Activated CD4-positive, alpha-beta T cell treated with anti-CD3 and anti-CD28 coated beads for 48 hours (primary cell): Measurements from ENCODE around the gene ARHGAP11B.
"Not testable (repeated sequence)": the region's sequence is repeated elsewhere in the genome, so short reads cannot be mapped to it uniquely, and the experiment has no call there.

ENCODE experiments used
- DNase-seq: peaks from one replicate; pipeline ENCODE4 v3.0.0-alpha.2; 2020

ARHGAP11B gene

DNA sequence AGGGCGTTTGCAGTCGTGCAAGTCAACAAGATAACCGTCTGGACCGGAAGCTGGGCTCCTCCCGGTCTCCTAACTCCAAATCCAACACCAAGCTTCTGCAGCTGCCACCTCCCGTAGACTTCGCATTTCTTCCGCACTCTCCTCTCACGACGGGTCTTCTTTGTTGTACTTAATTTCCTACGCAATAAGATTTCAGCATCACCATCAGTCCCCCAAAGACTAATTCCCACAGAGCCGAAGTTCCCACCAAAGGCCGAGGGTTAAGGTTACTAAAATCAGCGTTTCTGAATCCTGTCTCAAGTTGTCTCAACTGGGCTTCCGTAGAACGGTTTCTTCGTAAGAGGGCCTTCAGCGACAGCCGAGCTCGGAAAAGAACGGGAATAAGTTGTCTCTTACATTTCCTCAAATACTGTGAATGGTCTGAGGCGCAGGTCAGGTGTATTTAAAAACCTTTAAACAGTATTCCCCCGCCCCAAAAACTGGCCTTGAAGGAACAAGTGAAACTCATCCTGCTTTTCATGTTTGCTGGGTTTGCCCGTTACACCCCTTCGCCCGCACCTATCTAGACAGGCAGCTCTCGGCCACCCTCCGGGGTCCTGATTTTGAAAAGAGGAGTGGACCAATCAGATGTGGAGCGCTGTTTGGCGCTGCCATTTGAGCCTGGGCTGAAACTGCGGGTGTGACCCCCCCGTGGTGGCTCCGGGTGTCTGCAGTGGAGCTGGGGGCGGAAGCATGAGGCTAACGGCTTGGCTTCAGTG is at the start of gene ARHGAP11B:
ARHGAP11B (plus strand) TSS at position 693 of the 758 bp plus-strand sequence.
- DNase-seq = peak; percentile 97

- not testable (repeated sequence) for DNase-seq
Measured at GRCh38 chr15:30579394-30579970, 46.4 kb upstream of the ARHGAP11B start.

DNA sequence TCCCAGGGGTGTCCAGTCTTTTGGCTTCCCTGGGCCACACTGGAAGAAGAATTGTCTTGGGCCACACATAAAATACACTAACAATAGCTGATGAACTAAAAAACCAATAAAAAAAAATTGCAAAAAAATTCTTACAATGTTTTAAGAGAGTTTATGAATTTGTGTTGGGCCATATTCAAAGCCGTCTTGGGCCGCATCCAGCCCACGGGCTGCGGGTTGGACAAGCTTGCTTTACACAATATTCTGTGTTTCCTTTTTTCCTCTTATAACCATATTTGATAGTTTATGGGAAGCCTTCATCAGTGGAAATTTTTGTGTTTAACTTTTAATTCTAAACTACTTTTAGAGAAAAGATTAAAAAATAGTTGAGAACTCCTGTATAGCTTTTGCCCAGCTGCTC is 45.2 kb upstream of the ARHGAP11B start:
- not testable (repeated sequence) for DNase-seq

DNA sequence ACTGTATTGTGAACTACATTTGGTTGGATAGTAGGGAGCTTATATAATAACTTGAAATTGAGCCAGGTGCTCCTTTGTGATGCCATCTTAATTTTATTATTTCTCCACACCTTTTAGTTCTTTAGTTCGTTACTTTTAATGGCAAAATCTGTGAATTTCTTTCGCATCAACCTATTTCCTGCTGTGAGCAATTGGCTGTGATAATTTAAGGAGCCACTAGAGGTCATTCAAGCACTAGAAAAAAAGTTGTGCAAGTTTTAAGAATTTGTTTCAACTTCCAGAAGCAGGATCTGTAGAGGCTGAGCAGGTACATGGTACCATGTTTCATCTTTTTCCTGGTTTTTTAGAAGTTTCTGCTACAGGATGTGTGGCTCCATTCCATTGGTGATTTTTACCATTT is 27.0 kb upstream of the ARHGAP11B start:
- not testable (repeated sequence) for DNase-seq

DNA sequence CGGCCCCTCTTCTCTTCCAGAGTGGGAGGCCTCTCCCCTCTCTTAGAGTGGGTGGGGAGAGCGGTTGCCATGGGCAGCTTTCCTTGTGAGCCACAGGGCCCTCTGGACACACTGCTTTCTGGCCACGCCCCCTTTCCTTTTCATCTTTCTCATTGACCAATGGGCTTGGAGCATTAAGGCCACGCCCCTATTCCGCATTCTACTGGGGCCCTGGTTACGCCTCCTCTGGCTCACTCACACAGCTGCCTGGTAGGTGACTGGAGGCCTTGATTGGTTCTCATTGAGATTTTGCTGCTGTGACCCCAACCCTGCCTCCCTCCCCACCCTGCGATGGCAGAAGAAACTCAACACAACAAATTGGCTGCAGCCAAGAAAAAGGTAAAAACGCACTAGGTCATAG is 22.1 kb upstream of the ARHGAP11B start, which contains the start of gene GOLGA8H:
GOLGA8H (plus strand) TSS at position 233 of the 400 bp plus-strand sequence; CDS start at position 331, 98 bp downstream.
- DNase-seq = peak; percentile 11

- not testable (repeated sequence) for DNase-seq
Measured at GRCh38 chr15:30612271-30612670, 13.7 kb upstream of the ARHGAP11B start.

GRCh38 chr15:30621342-30621741 is 4.6 kb upstream of the ARHGAP11B start:
- not testable (repeated sequence) for DNase-seq

GRCh38 chr15:30626194-30626565 is 252 bp downstream of the ARHGAP11B start:
- peak; percentile 9 for DNase-seq

DNA sequence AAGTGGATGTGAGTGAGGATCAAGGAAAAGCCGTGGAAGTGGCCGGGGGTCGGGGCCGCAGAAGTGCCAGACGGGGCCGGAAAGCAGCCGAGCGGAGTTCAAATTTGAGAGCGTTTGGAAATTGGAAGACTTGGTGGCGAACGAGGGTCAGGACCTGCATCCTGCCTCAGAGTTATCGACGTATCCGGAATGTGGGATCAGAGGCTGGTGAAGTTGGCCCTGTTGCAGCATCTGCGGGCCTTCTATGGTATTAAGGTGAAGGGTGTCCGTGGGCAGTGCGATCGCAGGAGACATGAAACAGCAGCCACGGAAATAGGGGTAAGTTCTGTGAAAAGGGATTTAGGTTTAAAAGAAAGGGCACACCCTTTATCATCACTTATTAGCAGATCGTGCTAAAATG is 704 bp downstream of the ARHGAP11B start:
- DNase-seq = peak; percentile 7

GRCh38 chr15:30650012-30650929 is 24.3 kb downstream of the ARHGAP11B start:
- DNase-seq = no peak

GRCh38 chr15:30661154-30661553 is 35.2 kb downstream of the ARHGAP11B start:
- DNase-seq = not testable (repeated sequence)

- DNase-seq = not testable (repeated sequence)
Measured at GRCh38 chr15:30669621-30670020, 43.7 kb downstream of the ARHGAP11B start.

DNA sequence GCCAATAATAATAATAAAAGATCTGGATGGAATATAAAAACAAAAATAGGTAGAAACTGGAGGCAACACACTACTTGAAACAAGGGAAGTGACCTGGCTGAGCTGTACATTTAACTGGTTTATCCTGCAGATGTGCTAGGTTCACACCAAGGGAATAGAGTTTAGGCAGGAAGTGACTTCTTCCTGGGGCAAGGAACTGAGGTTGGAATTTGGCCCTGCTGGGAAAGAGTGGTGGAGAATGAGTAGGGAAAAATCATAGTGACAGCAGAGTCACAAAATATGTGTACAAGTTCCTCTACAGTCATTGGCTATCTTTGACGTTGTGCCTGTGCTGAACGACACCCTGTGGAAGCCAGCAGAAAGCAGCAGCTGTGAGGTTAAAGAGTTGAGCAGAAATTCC is 44.1 kb downstream of the ARHGAP11B start:
- no peak for DNase-seq

DNA sequence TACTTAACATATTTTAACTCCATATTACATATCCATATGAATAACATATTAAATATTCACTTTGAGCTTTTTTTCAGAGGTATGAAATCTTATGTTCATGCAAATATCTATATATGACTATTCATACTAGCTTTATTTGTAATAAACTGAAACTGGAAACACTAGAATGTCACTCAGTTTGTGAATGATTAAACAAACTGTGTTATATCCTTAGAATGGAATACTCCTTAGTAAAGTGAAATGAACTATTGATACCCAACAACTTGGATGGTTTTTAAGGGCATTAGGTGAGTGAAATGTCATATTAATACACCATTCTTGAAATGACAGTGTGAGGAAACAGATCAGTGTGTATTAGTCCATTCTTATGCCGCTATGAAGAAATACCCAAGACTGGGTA is 45.4 kb downstream of the ARHGAP11B start:
- no peak for DNase-seq

- no peak for DNase-seq
Measured at GRCh38 chr15:30675126-30675525, 49.2 kb downstream of the ARHGAP11B start.

- not testable (repeated sequence) for DNase-seq
Measured at GRCh38 chr15:30675891-30676290, 50.0 kb downstream of the ARHGAP11B start.

DNA sequence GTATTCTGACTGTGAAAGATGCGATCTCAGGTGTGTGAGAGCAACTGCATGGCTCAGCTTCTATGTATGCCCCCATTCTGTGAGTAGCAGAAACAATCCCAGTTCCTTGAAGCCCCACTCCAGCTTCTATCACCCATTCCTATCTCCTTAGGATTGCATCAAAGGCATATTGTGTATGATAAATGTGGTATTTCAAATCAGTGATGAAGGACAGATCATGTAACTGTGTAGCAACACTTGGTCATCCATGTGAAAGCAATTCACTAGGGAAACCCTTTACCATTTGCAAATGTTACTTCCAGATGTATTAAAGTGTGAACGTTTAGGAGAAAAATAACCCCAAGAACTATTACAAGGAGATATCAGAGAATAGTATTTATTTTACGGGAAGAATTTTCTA is 55.1 kb downstream of the ARHGAP11B start:
- not testable (repeated sequence) for DNase-seq

- not testable (repeated sequence) for DNase-seq
Measured at GRCh38 chr15:30685709-30686285, 59.9 kb downstream of the ARHGAP11B start.

DNA sequence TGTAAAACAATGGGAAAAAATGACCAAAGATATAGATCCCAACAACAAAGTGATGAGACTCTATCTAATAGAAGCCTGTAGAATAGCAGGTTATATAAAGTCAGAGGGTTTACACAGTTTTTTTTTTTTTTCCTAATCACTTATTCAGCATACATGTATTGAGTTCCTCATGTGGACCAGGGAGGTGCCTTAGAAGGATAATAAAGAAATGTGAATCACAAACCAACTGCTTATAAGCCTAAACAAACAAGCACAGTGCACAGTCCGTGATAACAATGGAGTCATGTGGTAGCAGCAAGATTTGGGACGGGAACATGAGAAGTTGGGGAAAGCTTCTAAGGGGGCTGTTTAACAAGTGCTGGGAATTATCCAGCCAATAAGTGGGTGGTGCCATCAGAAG is 60.7 kb downstream of the ARHGAP11B start:
- DNase-seq = not testable (repeated sequence)
